ENCODE measurements around the gene WDR86.

Gene WDR86

GRCh38 chr7:151390598-151391357 is 19.1 kb downstream of the WDR86 start:
- no peak for DNase-seq

DNA sequence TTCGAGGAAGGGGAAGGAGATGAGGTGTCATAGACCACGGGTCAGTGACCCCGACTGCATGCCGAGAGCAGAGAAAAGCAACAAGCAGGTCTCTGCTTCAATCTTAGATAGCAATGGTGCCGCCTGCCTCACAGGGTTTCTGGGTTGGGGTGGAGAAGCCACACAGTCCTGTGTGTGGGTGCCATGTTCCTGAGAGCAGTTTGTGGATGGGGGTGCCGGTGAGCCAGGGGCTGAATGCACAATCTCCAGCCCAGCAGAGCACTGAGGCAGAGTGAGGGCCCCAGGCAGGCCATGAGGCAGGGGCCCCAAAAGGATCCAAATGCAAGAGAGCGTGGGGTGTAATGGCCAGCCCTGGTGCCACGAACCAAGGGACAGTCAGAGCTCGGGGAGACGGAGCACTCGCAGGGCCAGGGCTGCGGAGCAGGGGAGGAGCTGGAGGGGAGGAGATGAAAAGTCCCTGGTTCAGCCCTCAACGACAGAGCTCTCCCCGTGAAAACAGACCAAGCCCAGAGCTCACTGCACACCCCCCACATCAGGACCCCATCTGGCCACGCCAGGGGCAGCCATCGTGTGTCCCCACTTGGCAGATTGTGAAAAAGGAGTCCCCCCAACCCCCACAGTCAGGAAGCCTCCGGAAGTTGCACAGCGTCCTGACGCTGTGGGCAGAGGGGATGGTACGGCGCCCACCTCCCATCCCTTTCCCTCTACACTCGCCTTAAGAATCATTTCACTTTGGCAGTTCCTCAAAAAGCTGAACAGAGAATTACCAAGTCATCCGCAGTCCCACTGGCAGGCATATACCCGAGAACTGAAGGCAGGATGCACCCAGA is 19.9 kb downstream of the WDR86 start:
- DNase-seq = no peak

DNA sequence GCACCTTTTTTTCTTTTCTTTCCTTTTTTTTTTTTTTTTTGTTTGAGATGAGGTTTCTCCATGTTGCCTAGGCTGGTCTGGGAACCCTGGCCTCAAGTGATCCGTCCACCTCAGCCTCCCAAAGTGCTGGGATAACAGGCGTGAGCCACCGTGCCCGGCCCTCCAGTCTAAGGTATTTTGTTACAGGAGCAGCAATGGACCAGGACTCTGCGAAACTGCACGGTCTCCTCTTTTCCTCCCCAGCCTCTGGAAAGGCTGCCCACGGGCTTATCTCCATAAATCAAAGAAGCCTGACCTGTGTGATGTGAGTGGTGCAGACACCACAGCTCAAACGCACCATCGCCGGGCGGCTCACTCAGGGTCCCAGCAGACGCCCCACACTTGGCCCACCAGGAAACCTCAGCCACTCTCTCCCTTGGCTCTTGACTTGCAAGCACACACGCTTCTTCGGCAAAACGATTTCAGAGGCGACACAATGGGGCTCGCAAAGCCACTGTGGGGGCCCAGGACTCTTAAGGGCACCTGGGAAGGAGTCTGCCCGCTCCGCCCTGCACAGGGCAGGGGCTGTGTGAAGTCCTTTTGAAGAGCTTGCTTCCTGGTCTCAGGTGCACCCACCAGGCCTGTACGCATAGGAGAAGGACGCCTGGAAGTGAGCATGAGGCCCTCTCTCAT is 20.6 kb downstream of the WDR86 start:
- no peak for DNase-seq

GRCh38 chr7:151388430-151388829 is 21.4 kb downstream of the WDR86 start:
- no peak for DNase-seq

DNA sequence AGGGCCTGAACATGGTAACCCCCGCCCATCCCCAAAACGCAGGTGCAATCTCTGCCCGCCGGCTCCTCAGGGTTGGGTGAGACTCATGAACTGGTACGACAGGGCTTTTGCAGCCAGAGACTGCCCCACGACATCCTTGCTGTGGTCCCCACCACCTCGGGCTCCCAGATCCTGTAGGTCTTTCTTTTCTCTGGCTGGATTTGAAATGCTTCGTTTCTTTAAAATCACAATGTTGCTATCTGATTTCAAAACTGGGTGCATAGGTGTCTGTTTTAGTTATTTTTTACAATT is 21.9 kb downstream of the WDR86 start:
- DNase-seq = no peak

DNA sequence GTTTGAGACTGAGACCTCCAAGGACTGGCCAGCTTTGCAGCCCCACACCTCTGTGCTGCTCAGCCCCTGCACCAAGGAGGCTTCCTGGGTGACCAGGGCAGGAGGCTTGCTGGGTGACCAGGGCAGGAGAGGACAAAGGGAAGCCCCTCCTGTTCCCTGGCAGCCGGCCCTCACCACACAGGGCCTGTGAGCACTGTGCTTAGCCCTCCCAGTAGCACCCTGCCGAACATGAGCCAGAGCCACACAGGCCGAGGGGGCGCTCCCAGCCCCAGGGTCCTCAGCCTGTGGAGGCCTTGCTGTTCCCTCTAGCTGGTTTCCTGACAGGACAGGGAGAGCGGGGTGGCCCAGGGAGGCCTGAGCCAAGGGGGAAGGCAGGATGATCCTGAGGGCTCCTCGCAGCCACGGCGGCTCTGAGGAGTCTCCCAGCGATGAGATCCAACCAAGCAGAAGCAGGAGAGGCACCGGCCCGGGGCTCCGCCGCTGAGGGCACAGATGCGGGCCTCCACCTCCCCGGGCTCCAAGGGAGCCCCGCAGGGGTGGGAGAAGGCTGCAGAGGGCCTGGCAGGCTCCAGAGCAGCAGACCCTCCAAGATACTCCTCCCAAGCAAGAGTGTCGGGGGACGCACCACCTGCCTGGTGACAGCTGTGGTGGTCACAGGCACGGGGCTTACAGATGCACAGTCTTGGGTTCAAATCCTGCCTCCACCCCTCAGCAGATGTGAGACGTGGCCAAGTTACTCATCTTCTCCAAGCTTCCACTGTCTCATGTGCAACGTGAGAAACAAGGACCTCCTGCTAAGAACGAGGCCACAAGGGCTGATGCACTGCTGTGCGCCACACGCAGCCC is 22.5 kb downstream of the WDR86 start:
- no peak for DNase-seq

GRCh38 chr7:151386301-151387160 is 23.3 kb downstream of the WDR86 start:
- DNase-seq = no peak

DNA sequence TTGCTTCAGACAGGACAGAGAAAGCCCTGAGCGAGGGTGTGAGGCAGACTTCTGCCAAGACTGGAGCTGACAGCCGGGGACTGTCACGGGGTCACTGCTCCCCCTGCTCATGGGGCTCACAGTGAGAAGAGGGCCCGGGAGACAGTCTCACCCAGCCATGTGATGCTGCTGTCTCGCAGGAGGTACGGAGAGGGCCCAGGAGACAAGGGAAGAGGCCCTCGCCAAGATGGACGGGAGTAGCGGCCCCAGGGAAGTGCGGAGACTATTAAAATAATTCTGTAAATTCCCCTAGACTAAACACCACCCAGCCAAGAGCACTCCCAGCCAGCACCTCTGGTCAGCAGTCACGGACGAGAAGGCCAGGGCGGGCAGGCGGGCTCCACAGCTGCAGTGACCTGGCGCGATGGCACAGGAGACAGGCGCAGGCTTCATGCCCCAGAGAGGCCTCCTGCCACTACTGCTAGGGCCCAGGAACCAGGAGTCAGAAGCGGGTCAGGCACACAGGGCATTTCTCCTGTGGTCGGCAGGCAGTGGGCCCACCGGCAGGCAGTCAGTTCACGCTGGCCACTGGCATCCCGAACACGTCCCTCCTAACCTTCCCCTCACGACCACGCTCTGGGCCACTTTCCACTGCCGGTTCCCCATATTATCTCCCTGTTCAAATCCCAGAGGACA is 24.1 kb downstream of the WDR86 start:
- DNase-seq = no peak

- DNase-seq = no peak
These were observed 24.8 kb downstream of the WDR86 start for GRCh38 chr7:151384776-151385625.

- DNase-seq = no peak
These were observed 25.5 kb downstream of the WDR86 start for GRCh38 chr7:151384352-151384697.

GRCh38 chr7:151383638-151384351 is 26.0 kb downstream of the WDR86 start:
- DNase-seq = no peak

DNA sequence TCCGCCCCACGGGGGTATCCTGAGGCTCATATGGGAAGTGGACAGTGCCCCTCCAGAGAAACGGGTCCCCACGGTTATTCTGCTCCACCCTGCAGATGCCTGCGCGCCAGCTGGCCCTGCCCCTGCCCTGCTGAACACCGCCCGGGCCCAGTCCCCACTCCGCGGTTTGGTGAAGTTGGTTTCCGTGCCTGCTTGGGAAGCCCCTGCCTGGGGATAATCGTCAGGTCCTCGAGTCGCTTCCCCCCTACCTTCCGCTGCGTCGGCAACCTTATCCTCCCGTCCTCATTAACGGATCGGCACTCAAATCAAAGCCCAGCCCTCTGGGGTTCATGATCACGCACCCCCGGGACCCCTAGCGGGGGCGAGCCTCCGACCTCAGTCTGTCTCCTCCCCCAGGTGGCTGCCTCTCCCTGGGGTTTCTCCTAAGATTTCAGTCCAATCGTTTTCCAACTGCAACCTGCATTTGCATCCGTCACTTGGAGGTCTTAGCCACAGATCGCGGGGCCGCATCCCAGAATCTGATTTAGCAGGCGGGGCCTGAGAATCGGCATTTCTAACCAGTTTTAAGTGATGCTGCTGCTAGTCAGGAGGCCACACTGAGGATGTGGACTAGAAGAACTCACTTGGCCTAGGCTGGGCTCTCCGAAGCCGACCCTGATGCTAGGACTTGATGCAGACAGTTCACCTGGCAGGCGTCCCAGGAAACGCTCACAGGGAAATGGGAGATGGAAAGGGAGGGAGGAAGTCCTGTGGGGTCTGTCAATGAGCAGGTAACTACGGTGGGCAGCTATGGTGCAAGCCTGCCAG is 27.6 kb downstream of the WDR86 start:
- DNase-seq = peak; percentile 64

DNA sequence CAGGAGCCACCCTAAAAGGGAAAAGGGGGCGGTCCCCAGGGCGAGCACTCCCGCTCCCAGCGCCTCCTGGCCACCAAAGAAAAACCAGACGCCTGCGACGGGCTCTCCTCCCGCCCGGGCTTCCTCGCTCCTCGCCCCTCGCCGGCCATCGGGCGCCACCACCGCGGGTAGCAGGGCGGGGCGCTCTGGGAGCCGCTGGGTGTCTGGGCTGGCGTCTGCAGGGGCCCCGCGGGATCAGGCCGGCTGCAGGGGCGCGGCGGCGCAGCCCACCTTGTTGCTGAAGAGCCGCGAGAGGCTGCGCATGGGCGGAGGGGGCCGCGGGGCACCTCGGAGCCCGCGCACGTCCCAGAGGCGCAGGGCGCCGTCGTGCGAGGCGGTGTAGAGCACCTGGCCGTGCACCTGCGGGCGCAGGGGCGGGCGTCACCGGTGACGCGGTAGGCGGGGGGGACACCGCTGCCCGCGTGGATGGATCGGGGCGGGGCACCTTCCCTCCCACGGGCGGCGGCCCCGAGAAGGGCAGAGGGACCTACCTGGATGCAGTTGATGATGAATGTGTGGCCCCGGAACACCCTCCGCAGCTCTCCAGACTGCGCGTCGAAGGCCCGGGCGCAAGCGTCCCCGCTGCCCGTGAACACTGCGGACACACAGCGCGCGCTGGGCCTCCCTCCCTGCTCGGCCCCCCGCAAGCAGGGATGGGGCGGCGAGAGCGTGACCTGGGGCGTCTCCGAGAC is 28.3 kb downstream of the WDR86 start:
- DNase-seq = peak; percentile 65

- DNase-seq = no peak
These were observed 28.8 kb downstream of the WDR86 start for GRCh38 chr7:151381098-151381347.

GRCh38 chr7:151380199-151381097 is 29.4 kb downstream of the WDR86 start:
- no peak for DNase-seq

GRCh38 chr7:151379534-151380198 is 30.2 kb downstream of the WDR86 start:
- DNase-seq = no peak

DNA sequence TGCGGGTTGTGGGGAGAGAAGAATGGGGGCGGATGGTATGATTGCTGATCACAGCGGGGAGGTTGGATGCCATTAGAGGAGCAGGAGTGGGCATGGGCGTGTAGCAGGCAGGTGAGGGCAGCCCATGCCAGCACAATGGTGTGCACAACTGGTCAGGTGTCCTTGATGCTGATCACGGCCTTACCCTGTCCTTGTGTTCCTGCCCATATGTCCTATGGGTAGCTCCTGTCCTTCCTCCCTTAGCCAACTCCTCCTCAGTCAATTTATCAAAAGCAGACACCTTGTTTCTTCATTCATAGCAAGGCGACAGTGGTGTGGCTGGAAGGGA is 30.7 kb downstream of the WDR86 start:
- no peak for DNase-seq

All from activated CD8-positive, alpha-beta memory T cell treated with anti-CD3 and anti-CD28 coated beads for 24 hours (primary cell).